ENCODE measurements around the gene KIZ. TPM values are rescaled to one million over a fixed set of nuclear protein-coding genes. Genes with fewer than 3 reads are reported as not detected.

Gene KIZ
- total RNA-seq, 4 donors from 2014 or later: 37.5 to 45.6 (median 41.2) TPM

DNA sequence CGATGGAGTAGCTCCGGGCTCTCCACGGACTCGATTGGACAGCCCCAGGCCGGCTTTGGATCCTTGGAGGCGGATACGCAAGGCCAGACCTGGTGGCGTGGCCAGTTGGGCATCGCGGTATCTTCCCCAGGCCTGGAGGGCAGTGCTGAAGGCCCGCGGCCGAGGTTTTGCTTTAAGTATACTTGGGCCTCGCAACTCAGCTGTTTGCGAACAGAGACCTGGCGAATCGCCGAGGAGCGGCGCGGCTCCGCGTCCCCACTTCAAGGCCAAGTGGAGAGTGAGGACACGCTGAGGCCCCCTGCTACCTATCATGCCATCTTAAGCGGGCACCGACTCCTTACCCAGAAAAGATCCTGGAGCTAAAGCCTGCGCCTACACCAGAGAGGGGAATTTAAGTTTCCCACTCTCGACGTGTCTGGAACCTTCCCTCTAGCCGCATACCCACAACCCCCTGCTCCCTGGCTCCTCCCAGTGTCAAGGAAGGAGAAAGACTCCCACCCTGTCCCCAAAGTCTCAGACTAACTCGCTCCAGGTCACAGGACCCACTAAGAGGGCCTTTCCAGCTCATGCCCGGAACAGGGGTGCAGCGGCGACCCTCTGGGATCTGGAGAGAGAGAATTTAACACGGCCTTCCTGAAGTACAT lies 23.8 kb upstream of the KIZ start:
- TF ChIP-seq CTCF (IDR thresholded peaks at IDR 0.05; ENCODE audit: low read depth): no peak

- no peak for TF ChIP-seq CTCF (IDR thresholded peaks at IDR 0.05; ENCODE audit: low read depth)
These were observed 23.1 kb upstream of the KIZ start for GRCh38 chr20:21102603-21103311.

DNA sequence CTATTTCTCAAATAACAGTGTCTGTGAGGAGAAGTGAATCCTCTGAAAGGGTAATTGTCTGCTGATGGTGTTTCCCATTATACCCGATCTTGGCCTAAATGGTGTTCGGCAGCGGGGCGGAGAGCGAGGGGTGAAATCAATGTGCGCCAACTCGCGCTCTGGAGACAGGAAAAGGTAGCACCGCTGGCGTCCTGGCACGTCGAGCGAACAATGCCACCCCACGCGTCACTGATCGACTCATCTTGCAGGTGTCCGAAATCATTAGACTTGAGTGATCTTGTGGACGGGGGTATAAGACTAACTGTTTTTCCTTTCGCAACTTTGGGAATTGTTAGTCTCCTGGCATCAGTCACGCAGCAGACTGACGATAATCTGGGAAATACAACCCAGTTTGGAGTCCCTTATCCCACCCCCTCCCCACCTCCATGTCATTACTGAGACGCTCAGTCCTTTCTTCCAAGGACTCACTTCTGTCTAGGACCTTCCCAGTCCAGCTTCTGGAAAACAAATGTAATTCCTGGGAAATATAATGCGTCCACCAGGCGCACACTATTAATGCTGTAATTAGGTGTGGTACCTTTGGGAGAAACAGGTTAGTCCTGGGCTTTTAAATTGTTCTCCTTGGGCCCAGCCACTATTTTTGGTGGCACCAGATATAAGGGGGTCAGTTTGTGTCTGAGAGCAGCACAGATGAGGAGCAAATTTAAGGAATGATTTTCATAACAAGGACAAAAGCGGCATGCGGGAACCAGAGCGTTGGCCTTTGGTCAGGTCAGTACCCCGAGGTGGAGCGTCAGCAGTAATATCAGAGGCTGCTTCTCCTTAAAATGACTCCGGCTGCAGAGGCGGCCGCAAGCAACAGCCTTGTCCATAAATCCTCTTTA lies 22.1 kb upstream of the KIZ start:
- no peak for TF ChIP-seq CTCF (IDR thresholded peaks at IDR 0.05; ENCODE audit: low read depth)

DNA sequence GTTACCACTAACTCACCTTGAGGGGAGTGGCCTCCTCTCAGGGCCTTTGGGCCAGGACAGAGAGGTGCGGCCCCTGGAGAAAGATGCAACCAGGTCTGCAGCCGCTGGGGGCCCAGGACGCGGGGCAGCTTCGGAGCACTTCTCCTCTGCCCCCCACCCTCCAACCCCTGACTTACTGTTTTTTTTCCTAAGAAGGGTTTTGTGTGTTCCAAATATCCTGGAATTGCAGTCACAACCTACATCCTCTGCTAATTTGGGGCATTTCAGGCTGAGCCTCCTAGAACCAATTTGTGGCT lies 21.5 kb upstream of the KIZ start:
- TF ChIP-seq CTCF (IDR thresholded peaks at IDR 0.05; ENCODE audit: low read depth): no peak

DNA sequence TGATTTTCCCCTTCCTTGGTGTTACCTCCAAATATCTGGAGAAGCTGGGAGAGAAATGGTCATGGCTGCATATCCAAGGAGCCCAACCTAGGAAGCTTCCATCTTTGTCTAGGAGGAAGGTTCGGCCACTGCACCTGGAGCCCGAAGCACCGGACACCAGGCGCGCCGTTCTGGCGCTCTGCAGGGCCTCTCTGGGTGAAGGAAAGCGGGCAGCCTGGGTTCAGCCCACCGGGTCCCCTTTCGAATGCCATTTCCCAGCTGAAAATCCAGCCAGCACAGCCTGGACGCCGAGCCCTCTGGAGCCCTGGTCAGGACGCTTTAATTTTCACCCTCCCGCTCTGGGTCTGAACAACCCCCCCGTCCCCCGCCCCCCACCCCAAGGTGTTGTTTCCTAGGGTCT lies 21.0 kb upstream of the KIZ start:
- TF ChIP-seq CTCF (IDR thresholded peaks at IDR 0.05; ENCODE audit: low read depth): no peak

DNA sequence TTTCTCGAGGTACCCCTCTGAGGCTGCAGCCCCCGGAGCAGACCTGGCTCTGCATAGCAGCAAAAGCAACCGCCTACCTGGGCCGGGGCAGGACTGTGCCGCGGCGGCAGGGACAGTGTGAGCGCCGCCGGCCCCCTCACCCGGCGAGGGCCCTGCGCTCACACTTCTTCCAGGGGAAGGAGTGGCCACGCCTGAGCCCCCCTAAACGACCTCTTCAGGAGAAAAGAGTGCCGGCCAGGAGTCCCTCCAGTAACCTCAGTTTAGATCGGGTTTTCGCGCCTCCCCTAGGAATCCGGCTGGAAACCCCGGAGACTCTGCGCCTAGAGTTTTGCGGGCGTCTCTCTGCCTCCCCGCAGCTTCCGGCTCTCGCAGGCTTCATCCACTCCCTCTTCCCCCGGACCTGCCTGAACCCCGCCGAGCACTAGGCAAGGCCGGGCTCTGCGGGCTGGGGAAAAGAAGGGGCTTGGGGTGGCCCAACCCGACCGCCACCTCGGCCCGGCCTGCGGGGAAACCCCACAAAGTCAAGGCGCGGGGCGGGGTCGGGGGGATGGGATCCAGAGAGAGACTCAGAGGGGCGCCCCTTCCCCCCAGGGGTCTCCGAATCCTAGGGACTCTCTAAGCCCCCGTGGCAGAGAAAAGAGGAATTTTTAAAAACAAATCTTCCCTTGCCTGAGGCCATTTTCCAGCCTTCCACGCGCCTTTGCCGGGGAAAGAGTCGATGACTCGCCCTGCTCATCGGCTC lies 20.3 kb upstream of the KIZ start:
- TF ChIP-seq CTCF (IDR thresholded peaks at IDR 0.05; ENCODE audit: low read depth): no peak
